ENCODE measurements around the gene CYFIP2. TPM values are rescaled to one million over a fixed set of nuclear protein-coding genes. Genes with fewer than 3 reads are reported as not detected.

CYFIP2 gene
- total and polyA plus RNA-seq, 10 of the 15 experiments (the other 5 are each of a cell fraction or from before 2014, with no cell fraction given) = 43.4 to 173 (median 96.0) TPM

- ATAC-seq (no peak), DNase-seq (ENCODE audit: low read depth, low spot score) (no peak), FAIRE-seq (no peak)
- TF ChIP-seq ZBED1 (IDR thresholded peaks at IDR 0.05; ENCODE audit: borderline replicate concordance) = no peak
- TF ChIP-seq RFX5 (IDR thresholded peaks at IDR 0.05; ENCODE audit: low read depth, low read length) = no peak
- no peak for TF ChIP-seq SMARCA5 (IDR thresholded peaks at IDR 0.05)
- no peak for TF ChIP-seq FOS (IDR thresholded peaks at IDR 0.05; ENCODE audit: borderline replicate concordance, extremely low read depth, insufficient read length)
- no peak for TF ChIP-seq SREBF2 (IDR thresholded peaks at IDR 0.05; ENCODE audit: low read length)
- no peak for TF ChIP-seq ATF2 (IDR thresholded peaks at IDR 0.05; ENCODE audit: low read length)
- TF ChIP-seq CTCF (IDR thresholded peaks at IDR 0.05 in 2 of 3, conservative IDR thresholded peaks at IDR 0.05 in 1 of 3; ENCODE audit: control insufficient read depth in 2 of 3, extremely low read depth in 1 of 3, insufficient read depth in 1 of 3, low read depth in 3 of 3, low read length in 3 of 3) = no peak
- no peak for TF ChIP-seq IRF4 (IDR thresholded peaks at IDR 0.05; ENCODE audit: low read depth, low read length)
- SMC1A ChIA-PET (ENCODE audit: uncharacterized antibody, unreplicated experiment) = interaction anchor here (1.9 kb wide), 1 partner anchor 93 kb away, joined by 4 read pairs; no protein-coding TSS in a partner anchor
- Histone ChIP-seq H2AFZ (ENCODE audit: control insufficient read depth, low read depth, low read length) (no peak overlapping the region), H4K20me1 (ENCODE audit: control insufficient read depth, insufficient read depth) (no peaks in the 10 kb centered on the region), H3K27ac (ENCODE audit: control insufficient read depth, insufficient read depth) (no peak overlapping the region), H3K4me3 (no peak overlapping the region), H3K27me3 (replicated peaks in 1 of 2; ENCODE audit: control insufficient read depth in 2 of 2, insufficient read depth in 2 of 2, low read length in 1 of 2) (no peaks in the 10 kb centered on the region), H3K36me3 (ENCODE audit: control insufficient read depth in 2 of 2, insufficient read depth in 2 of 2, low read length in 1 of 2) (peaks cover 5 to 46% of the 10 kb centered on the region in 2 experiments), H3K9me3 (replicated peaks; ENCODE audit: control insufficient read depth, insufficient read depth, low read length) (no peaks in the 10 kb centered on the region), H3K9ac (ENCODE audit: control insufficient read depth, insufficient read depth, low read length) (no peak overlapping the region), H3K79me2 (ENCODE audit: control insufficient read depth, insufficient read depth, low read length) (no peaks in the 10 kb centered on the region), H3K4me1 (ENCODE audit: control insufficient read depth, insufficient read depth, low read length) (peaks cover under 1% of the 10 kb centered on the region; the same call in 1 of the 2 replicates), H3K4me2 (ENCODE audit: control insufficient read depth, insufficient read depth) (no peak overlapping the region)
- WGBS (ENCODE audit: insufficient coverage, insufficient replicate concordance, low lambda C conversion rate, missing lambda C conversion rate) = 100% methylated on average over 3 of the region's 3 CpGs
- in situ Hi-C loops (cut with MboI) = no loop called here
- no TSS peak for BruUV-seq (replicated peaks)
- RAD21 ChIA-PET (ENCODE audit: unreplicated experiment) = interaction anchor here (1.4 kb wide), 1 partner anchor 363 kb away, joined by 4 read pairs; no protein-coding TSS in a partner anchor
- POLR2A ChIA-PET = no interaction called here
- CTCF ChIA-PET = interaction anchor here (0.6 to 2.4 kb wide), 7 partner anchors 9 to 385 kb away, joined by 3 to 7 read pairs (median 4); no protein-coding TSS in a partner anchor
- intact Hi-C loops (cut with micrococcal nuclease; ENCODE audit: unreplicated experiment) = no loop called here
Observed at GRCh38 chr5:157356576-157356975, 90.7 kb downstream of the CYFIP2 start.
